Measurements from ENCODE around the gene OTOP3.
"Not testable (repeated sequence)": the region's sequence is repeated elsewhere in the genome, so short reads cannot be mapped to it uniquely, and the experiment has no call there.

The OTOP3 gene

GRCh38 chr17:74970395-74970794 is 34.7 kb downstream of the OTOP3 start:
- Mint-ChIP-seq H3K27me3 (peaks cover 68% of the 10 kb centered on the region), H3K36me3 (ENCODE audit: low read depth) (no peaks in the 10 kb centered on the region), H3K9me3 (no peaks in the 10 kb centered on the region), H3K4me1 (ENCODE audit: low read depth) (peaks cover 6% of the 10 kb centered on the region), H3K27ac (no peak overlapping the region), H3K4me3 (no peak overlapping the region)
- intact Hi-C loops (cut with micrococcal nuclease): no loop called here

GRCh38 chr17:74971069-74971841 is 35.6 kb downstream of the OTOP3 start:
- Mint-ChIP-seq H3K4me1 (ENCODE audit: low read depth) (peaks cover 6% of the 10 kb centered on the region), H3K4me3 (peak overlapping the region; percentile 49), H3K27me3 (peaks cover 75% of the 10 kb centered on the region), H3K36me3 (ENCODE audit: low read depth) (no peaks in the 10 kb centered on the region), H3K9me3 (no peaks in the 10 kb centered on the region), H3K27ac (no peak overlapping the region)
- intact Hi-C loops (cut with micrococcal nuclease): no loop called here

GRCh38 chr17:74971842-74972106 is 36.1 kb downstream of the OTOP3 start:
- intact Hi-C loops (cut with micrococcal nuclease): no loop called here
- Mint-ChIP-seq H3K9me3 (no peaks in the 10 kb centered on the region), H3K27ac (no peak overlapping the region), H3K4me3 (peak overlapping the region; percentile 49), H3K4me1 (ENCODE audit: low read depth) (peaks cover 6% of the 10 kb centered on the region), H3K36me3 (ENCODE audit: low read depth) (no peaks in the 10 kb centered on the region), H3K27me3 (peaks cover 77% of the 10 kb centered on the region)

- H3K36me3 Mint-ChIP-seq (ENCODE audit: low read depth): no peaks in the 10 kb centered on the region
- no peaks in the 10 kb centered on the region for H3K9me3 Mint-ChIP-seq
- intact Hi-C loops (cut with micrococcal nuclease): no loop called here
- H3K4me1 Mint-ChIP-seq (ENCODE audit: low read depth): peaks cover 6% of the 10 kb centered on the region
- H3K27me3 Mint-ChIP-seq: peaks cover 78% of the 10 kb centered on the region
- peak within 1 kb of the TSS; percentile 2 for H3K27ac Mint-ChIP-seq
- peak within 1 kb of the TSS; percentile 49 for H3K4me3 Mint-ChIP-seq
Observed at GRCh38 chr17:74972107-74972972, 36.6 kb downstream of the OTOP3 start, which contains the start of gene HID1. TSS of gene HID1 (minus strand) at chr17:74972759. CDS start at chr17:74972656, 103 bp downstream.

- H3K27me3 Mint-ChIP-seq: peaks cover 77% of the 10 kb centered on the region
- peak overlapping the region; percentile 49 for H3K4me3 Mint-ChIP-seq
- H3K9me3 Mint-ChIP-seq: no peaks in the 10 kb centered on the region
- intact Hi-C loops (cut with micrococcal nuclease): no loop called here
- H3K27ac Mint-ChIP-seq: peak overlapping the region; percentile 2
- H3K36me3 Mint-ChIP-seq (ENCODE audit: low read depth): no peaks in the 10 kb centered on the region
- H3K4me1 Mint-ChIP-seq (ENCODE audit: low read depth): peaks cover 6% of the 10 kb centered on the region
Observed at GRCh38 chr17:74972973-74973328, 37.3 kb downstream of the OTOP3 start.

- no peaks in the 10 kb centered on the region for H3K36me3 Mint-ChIP-seq (ENCODE audit: low read depth)
- no peak overlapping the region for H3K27ac Mint-ChIP-seq
- no peak overlapping the region for H3K4me3 Mint-ChIP-seq
- intact Hi-C loops (cut with micrococcal nuclease): no loop called here
- H3K9me3 Mint-ChIP-seq: no peaks in the 10 kb centered on the region
- H3K4me1 Mint-ChIP-seq (ENCODE audit: low read depth): peaks cover 19% of the 10 kb centered on the region
- peaks cover 80% of the 10 kb centered on the region for H3K27me3 Mint-ChIP-seq
Observed at GRCh38 chr17:74975943-74976342, 40.2 kb downstream of the OTOP3 start.

- Mint-ChIP-seq H3K27ac (no peak overlapping the region), H3K27me3 (peaks cover 80% of the 10 kb centered on the region), H3K4me3 (no peak overlapping the region), H3K9me3 (no peaks in the 10 kb centered on the region), H3K4me1 (ENCODE audit: low read depth) (peaks cover 28% of the 10 kb centered on the region), H3K36me3 (ENCODE audit: low read depth) (no peaks in the 10 kb centered on the region)
- intact Hi-C loops (cut with micrococcal nuclease): no loop called here
Observed at GRCh38 chr17:74977802-74978201, 42.1 kb downstream of the OTOP3 start.

GRCh38 chr17:74978240-74978639 is 42.5 kb downstream of the OTOP3 start:
- Mint-ChIP-seq H3K36me3 (ENCODE audit: low read depth) (no peaks in the 10 kb centered on the region), H3K27ac (no peak overlapping the region), H3K27me3 (peaks cover 78% of the 10 kb centered on the region), H3K4me1 (ENCODE audit: low read depth) (peaks cover 24% of the 10 kb centered on the region), H3K4me3 (no peak overlapping the region), H3K9me3 (no peaks in the 10 kb centered on the region)
- intact Hi-C loops (cut with micrococcal nuclease): no loop called here

- peaks cover 76% of the 10 kb centered on the region for H3K27me3 Mint-ChIP-seq
- H3K36me3 Mint-ChIP-seq (ENCODE audit: low read depth): no peaks in the 10 kb centered on the region
- H3K4me3 Mint-ChIP-seq: no peak overlapping the region
- no peak overlapping the region for H3K27ac Mint-ChIP-seq
- H3K9me3 Mint-ChIP-seq: no peaks in the 10 kb centered on the region
- intact Hi-C loops (cut with micrococcal nuclease): no loop called here
- peaks cover 24% of the 10 kb centered on the region for H3K4me1 Mint-ChIP-seq (ENCODE audit: low read depth)
Observed at GRCh38 chr17:74979408-74980146, 43.9 kb downstream of the OTOP3 start.

- H3K9me3 Mint-ChIP-seq: no peaks in the 10 kb centered on the region
- H3K36me3 Mint-ChIP-seq (ENCODE audit: low read depth): no peaks in the 10 kb centered on the region
- H3K27ac Mint-ChIP-seq: peak overlapping the region; percentile 1
- intact Hi-C loops (cut with micrococcal nuclease): no loop called here
- H3K4me1 Mint-ChIP-seq (ENCODE audit: low read depth): peaks cover 35% of the 10 kb centered on the region
- peaks cover 70% of the 10 kb centered on the region for H3K27me3 Mint-ChIP-seq
- peak overlapping the region; percentile 70 for H3K4me3 Mint-ChIP-seq
Observed at GRCh38 chr17:74981318-74981978, 45.8 kb downstream of the OTOP3 start.

- Mint-ChIP-seq H3K9me3 (no peaks in the 10 kb centered on the region), H3K27ac (peak overlapping the region; percentile 1), H3K4me1 (ENCODE audit: low read depth) (peaks cover 37% of the 10 kb centered on the region), H3K27me3 (peaks cover 67% of the 10 kb centered on the region), H3K4me3 (peak overlapping the region; percentile 70), H3K36me3 (ENCODE audit: low read depth) (no peaks in the 10 kb centered on the region)
- intact Hi-C loops (cut with micrococcal nuclease): no loop called here
Observed at GRCh38 chr17:74981979-74982662, 46.4 kb downstream of the OTOP3 start.

- Mint-ChIP-seq H3K4me1 (ENCODE audit: low read depth) (peaks cover 40% of the 10 kb centered on the region), H3K27me3 (peaks cover 66% of the 10 kb centered on the region), H3K4me3 (peak overlapping the region; percentile 70)
- H3K27ac Mint-ChIP-seq; H3K36me3 Mint-ChIP-seq (ENCODE audit: low read depth); H3K9me3 Mint-ChIP-seq; intact Hi-C loops (cut with micrococcal nuclease): not testable (repeated sequence)
Observed at GRCh38 chr17:74982663-74983313, 47.1 kb downstream of the OTOP3 start.

GRCh38 chr17:74986206-74986576 is 50.5 kb downstream of the OTOP3 start:
- peaks cover 11% of the 10 kb centered on the region for H3K36me3 Mint-ChIP-seq (ENCODE audit: low read depth)

More at GRCh38 chr17:74986206-74986576, 50.5 kb downstream of the OTOP3 start:
- H3K9me3 Mint-ChIP-seq: no peaks in the 10 kb centered on the region
- H3K27me3 Mint-ChIP-seq: peaks cover 61% of the 10 kb centered on the region
- intact Hi-C loops (cut with micrococcal nuclease): no loop called here
- H3K4me3 Mint-ChIP-seq: no peak overlapping the region
- H3K27ac Mint-ChIP-seq: no peak overlapping the region
- peaks cover 53% of the 10 kb centered on the region for H3K4me1 Mint-ChIP-seq (ENCODE audit: low read depth)

All from dendritic cell treated with granulocyte-macrophage colony-stimulating factor and Interleukin-4, amounts not matched to agents 40 ng/mL and 50 ng/mL, for 4 days (primary cell).